HG03342 (cell line): ENCODE data around the gene LCOR.

ENCODE experiments used
- ATAC-seq: cut with Tn5 transposase; IDR thresholded peaks from one replicate; pipeline ENCODE4 v1.9.1; 2021; ENCODE audit warnings: mild to moderate bottlenecking, moderate library complexity; ENCODE audit not compliant: unreplicated experiment

LCOR gene

GRCh38 chr10:96889415-96890171 lies 57.5 kb downstream of the LCOR start:
- ATAC-seq = no peak

- ATAC-seq = no peak
Measured at GRCh38 chr10:96890172-96890513, 58.0 kb downstream of the LCOR start.

GRCh38 chr10:96890580-96890979 lies 58.5 kb downstream of the LCOR start:
- no peak for ATAC-seq

- no peak for ATAC-seq
Measured at GRCh38 chr10:96891840-96892239, 59.7 kb downstream of the LCOR start.

GRCh38 chr10:96895662-96896424 lies 63.7 kb downstream of the LCOR start:
- ATAC-seq = no peak

- ATAC-seq = no peak
Measured at GRCh38 chr10:96896884-96897589, 64.9 kb downstream of the LCOR start.

GRCh38 chr10:96902117-96902516 lies 70.0 kb downstream of the LCOR start:
- ATAC-seq = no peak

- ATAC-seq = no peak
Measured at GRCh38 chr10:96902731-96903358, 70.7 kb downstream of the LCOR start.

GRCh38 chr10:96904648-96905047 lies 72.5 kb downstream of the LCOR start:
- no peak for ATAC-seq

- no peak for ATAC-seq
Measured at GRCh38 chr10:96906864-96907263, 74.8 kb downstream of the LCOR start.

- ATAC-seq = no peak
Measured at GRCh38 chr10:96910488-96911395, 78.6 kb downstream of the LCOR start.

- ATAC-seq = no peak
Measured at GRCh38 chr10:96912405-96912804, 80.3 kb downstream of the LCOR start.

GRCh38 chr10:96913906-96914305 lies 81.8 kb downstream of the LCOR start:
- ATAC-seq = no peak

GRCh38 chr10:96917628-96918027 lies 85.5 kb downstream of the LCOR start:
- no peak for ATAC-seq

GRCh38 chr10:96918214-96919002 lies 86.3 kb downstream of the LCOR start:
- no peak for ATAC-seq

- ATAC-seq = no peak
Measured at GRCh38 chr10:96919785-96920430, 87.8 kb downstream of the LCOR start.

- ATAC-seq = no peak
Measured at GRCh38 chr10:96921655-96922054, 89.6 kb downstream of the LCOR start.

- no peak for ATAC-seq
Measured at GRCh38 chr10:96922978-96923948, 91.2 kb downstream of the LCOR start.
